SW 1271 (cell line): ENCODE data around the gene CETP.

Source experiments
- DNase-seq, 2 experiments: peaks; one replicate each; lab custom pipeline; 2025; lab: John Stamatoyannopoulos, UW

The CETP gene

DNA sequence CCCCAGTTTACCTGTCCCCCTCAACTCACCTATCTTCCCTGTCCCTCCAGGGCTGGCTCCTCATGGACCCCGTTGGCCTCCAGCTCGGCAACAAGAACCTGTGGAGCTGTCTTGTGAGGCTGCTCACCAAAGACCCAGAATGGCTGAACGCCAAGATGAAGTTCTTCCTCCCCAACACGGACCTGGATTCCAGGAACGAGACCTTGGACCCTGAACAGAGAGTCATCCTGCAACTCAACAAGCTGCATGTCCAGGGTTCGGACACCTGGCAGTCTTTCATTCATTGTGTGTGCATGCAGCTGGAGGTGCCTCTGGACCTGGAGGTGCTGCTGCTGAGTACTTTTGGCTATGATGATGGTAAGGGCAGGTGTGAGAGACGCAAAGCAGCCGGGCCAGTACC is 58.9 kb downstream of the CETP start:
- no peak for DNase-seq

DNA sequence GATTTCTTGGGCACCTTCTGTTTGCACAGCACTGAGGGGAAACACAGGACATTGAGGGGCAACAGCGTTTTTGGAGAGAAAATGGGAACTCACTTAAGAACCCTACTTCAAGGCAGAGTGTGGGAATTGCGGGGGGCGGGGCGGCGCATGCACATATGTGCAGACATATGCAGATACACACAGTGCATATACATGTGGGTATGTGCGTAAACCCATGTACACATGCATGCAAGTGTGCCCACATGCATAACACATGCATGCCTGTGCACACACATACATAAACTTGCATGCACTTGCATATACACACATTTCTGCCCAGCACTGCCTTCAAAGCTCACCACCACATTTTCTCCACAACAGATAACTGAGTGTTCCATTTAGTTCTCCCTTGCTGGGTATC is 60.0 kb downstream of the CETP start:
- DNase-seq, result no peak

DNA sequence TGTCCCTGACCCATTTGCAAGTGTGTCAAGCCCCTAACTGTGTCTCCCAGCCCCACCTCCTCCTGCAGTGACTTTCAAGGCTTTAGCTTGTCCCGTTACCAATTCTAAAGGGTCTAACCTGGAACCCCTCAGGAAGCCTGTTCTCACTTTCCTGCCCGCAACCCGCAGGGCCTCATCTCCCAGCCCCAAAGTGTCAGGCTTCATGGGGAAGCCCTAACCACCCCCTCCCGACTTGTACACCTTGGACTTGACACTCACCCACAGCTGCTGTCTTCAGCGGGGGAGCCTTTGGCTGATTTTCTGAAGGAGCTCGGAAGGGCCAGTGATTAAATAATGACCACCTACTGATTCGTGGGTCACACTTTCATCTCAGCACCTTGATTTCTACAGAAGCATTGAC is 60.7 kb downstream of the CETP start:
- no peak for DNase-seq

DNA sequence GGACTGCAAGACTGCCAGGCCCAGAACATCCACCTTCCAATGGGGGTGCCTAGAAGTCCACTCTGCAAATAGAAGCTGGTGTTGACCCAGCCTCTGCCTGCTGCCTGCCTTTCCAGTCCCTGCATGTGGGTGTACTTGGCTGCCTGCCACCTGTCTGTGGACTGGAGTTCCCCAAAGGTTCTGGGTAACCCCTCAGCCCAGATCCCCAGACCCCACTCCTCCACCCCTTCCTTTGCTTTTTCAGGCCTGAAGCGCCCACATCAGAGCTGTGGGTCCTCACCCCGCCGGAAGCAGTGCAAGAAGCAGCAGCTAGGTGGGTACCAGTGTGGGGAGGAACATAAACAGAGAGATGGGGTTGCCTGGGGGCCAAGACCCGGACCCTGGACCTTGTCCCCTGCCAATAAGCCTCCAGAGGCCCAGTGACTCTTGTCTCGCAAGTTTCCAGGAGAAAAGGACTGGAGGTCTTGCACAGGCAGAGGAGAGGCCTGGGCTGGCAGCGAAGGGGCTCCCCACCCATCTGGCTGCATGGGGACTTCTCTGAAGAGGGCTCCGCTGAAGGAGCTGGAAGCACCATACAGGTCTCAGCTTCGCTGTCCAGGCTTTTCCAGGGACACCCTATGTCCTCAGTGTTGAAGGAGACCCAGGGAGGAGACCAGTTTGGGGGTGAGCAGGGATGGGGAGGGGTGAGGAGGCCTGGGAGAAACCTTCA is 61.9 kb downstream of the CETP start:
- no peak for DNase-seq

DNA sequence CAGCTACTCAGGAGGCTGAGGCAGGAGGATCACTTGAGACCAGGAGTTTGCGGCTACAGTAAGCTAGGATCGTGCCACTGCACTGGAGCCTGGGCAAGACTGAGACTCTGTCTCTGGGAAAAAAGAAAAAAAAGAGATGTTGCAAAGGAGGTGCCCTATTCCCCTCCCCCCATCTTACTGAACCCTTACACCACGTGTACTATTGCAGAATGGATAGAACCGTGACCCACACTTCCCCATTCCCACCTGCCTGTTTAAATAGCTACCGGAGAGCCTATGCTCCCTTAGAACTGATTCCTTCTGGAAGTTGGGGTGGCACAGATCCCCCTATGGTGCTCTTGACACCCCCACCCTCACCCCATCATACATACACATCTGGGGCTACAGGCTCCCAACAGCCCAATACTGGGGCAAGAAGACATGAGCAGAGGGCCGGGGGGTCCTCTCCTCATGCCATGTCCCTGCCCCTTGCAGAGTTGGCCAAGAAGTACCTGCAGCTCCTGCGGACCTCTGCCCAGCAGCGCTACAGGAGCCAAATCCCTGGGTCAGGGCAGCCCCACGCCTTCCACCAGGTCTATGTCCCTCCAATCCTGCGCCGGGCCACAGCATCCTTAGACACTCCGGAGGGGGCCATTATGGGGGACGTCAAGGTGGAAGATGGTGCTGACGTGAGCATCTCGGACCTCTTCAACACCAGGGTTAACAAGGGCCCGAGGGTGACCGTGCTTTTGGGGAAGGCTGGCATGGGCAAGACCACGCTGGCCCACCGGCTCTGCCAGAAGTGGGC is 63.3 kb downstream of the CETP start:
- no peak for DNase-seq

DNA sequence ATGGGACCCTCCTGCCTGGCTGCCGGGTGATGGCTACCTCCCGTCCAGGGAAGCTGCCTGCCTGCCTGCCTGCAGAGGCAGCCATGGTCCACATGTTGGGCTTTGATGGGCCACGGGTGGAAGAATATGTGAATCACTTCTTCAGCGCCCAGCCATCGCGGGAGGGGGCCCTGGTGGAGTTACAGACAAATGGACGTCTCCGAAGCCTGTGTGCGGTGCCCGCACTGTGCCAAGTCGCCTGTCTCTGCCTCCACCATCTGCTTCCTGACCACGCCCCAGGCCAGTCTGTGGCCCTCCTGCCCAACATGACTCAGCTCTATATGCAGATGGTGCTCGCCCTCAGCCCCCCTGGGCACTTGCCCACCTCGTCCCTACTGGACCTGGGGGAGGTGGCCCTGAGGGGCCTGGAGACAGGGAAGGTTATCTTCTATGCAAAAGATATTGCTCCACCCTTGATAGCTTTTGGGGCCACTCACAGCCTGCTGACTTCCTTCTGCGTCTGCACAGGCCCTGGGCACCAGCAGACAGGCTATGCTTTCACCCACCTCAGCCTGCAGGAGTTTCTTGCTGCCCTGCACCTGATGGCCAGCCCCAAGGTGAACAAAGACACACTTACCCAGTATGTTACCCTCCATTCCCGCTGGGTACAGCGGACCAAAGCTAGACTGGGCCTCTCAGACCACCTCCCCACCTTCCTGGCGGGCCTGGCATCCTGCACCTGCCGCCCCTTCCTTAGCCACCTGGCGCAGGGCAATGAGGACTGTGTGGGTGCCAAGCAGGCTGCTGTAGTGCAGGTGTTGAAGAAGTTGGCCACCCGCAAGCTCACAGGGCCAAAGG is 64.4 kb downstream of the CETP start:
- DNase-seq, result no peak

DNA sequence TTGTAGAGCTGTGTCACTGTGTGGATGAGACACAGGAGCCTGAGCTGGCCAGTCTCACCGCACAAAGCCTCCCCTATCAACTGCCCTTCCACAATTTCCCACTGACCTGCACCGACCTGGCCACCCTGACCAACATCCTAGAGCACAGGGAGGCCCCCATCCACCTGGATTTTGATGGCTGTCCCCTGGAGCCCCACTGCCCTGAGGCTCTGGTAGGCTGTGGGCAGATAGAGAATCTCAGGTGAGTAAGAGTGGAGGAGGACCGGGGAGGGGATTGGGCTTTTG is 65.0 kb downstream of the CETP start:
- DNase-seq, result no peak

DNA sequence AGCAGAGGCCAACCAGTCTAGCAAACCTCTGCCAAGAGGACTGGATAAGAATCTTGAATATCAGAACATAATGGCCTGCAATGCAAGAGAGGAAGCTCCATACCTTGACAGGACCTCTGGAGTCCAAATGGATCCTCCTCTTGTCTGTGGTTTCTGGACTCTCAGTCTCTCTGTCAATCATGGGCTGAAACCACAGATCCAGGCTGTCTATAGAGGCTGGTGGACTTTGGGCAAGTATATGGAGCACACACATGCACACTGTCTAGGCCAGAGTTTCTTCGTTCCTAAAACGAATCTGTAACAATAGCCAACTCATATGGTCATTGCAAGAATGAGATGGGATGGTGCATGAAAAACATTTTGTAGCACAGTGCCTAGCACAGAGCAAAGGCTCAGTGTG is 65.3 kb downstream of the CETP start:
- DNase-seq, result no peak

DNA sequence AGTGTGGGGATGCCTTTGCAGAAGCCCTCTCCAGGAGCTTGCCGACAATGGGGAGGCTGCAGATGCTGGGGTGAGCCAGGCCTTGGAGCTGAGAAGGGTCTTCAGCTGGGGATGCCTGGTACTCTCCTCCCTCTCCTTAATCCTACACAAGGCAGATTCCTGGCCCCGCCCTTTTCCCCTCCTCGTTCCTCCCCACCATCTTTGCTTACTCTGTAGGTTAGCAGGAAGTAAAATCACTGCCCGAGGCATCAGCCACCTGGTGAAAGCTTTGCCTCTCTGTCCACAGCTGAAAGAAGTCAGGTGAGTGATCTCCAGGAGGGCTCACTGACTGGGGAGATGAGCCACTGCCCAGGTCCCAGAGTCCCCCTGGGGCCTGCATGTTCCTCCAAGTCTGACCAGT is 66.3 kb downstream of the CETP start:
- DNase-seq, result no peak

DNA sequence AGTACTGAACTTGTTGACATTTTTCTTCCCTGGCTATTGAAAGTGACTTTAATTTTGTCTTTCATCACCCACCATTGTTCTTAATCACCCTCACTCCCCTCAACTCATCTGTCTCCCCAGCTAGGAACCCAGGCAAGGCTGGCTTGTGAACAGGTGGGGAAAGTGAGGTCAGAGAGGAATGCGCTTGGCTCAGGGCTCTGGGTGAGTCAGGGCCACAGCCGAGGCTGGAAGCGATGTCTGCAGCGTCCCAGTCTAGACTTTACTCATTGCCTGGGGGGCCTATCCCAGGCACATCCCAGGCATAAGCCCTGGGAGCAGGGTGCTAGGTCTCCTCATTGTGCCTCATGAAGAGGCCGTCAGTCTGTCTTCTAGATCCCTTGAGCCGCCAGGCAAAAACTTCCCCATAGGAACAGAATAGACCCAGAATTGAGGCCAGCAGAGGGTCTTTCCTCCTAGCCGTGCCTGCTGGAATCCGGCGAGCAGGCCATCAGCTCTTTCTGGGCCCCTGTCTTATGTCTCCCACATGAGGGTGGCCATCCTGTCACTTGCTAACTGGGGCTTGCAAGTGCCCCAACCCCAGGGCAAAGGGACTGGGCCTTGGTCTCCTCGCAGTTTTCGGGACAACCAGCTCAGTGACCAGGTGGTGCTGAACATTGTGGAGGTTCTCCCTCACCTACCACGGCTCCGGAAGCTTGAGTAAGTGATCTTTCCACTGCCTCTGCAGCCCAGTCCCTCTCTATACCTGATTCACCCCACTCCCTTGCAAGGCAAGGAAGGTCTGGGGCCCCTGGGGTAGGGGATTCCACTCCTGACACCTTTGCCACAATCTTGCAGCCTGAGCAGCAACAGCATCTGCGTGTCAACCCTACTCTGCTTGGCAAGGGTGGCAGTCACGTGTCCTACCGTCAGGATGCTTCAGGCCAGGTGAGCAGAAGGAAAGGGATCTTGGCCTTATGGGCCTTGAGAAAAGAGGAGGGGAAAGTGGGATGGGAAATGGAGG is 67.7 kb downstream of the CETP start:
- no peak for DNase-seq

DNA sequence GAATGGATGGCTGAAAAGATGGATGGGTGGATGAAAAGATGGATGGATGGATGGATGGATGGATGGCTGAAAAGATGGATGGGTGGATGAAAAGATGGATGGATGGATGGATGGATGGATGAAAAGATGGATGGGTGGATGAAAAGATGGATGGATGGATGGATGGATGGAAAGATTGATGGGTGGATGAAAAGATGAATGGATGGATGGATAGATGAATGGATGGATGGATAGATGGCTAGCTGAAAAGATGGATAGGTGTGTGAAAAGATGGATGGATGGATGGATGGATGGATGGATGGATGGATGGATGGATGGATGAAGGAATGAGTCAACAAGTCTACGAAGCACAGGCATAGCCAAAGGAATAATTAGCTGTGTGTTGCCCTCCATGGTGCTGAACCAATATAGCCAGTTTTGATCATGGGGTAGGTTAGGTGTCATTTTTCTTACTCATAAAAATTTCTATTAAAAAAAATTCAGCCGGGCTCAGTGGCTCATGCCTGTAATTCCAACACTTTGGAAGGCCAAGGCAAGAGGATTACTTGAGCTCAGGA is 68.7 kb downstream of the CETP start:
- DNase-seq, result no peak

DNA sequence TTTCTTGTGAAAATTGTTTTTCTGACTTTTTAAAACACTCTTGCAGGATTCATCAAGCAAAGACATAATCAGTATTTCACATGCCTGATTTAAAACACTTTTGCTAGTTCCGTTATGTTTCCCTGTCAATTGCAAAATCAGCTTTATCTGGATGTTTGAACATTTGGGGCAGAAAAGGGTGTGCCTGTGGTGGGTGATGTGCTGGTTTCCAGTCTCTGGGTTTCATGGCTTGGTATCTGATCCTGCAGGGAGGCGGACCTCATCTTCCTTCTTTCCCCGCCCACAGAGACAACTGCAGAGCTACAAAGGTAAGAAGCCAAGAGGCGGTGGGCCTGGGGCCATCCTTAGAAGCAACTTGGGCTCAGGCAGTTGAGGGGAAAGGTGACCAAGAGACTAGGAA is 69.4 kb downstream of the CETP start:
- DNase-seq, result no peak

DNA sequence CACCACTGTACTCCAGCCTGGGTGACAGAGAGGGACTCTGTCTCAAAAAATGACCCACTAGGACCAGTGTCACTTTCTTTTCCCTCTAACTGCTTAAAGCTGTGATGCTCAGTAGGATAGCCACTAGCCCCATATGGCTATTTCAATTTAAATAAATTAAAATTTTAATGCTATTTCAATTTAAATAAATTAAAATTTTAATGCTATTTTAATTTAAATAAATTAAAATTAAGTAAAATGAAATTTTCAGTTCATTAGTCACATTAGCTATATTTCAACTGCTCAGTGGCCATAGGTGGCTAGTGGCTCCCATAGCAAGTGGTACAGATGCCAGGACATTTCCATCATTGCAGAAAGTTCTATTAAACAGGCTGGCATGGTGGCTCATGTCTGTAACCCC is 70.6 kb downstream of the CETP start:
- DNase-seq, result no peak

DNA sequence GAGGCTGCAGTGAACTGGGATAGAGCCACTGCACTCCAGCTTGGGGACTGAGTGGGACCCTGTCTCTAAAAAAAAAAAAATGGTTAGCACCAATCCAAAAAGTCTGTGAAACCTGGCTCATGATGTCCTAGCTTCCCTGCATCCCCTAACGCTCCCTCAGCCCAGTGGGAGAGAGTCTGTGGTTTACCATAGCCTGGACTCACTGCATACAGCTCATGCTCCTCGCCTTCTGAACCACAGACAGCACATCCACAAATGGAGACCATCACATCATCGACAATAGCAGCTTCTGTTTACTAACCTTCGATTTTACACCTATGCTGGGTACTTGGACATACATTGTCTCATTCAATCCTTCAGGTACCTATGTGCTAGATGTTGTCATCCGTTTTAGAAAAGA is 71.2 kb downstream of the CETP start:
- no peak for DNase-seq
